GM18505 (cell line): ENCODE data around the gene PBX1.

ENCODE experiments used
- ATAC-seq: cut with Tn5 transposase; IDR thresholded peaks from one replicate; pipeline ENCODE4 v1.9.1; 2021; ENCODE audit not compliant: unreplicated experiment
- POLR2A ChIP-seq: IDR thresholded peaks from 4 replicates; pipeline ENCODE4 v1.6.1; 2011; ENCODE audit warnings: borderline replicate concordance; ENCODE audit not compliant: insufficient read depth, insufficient read length; ENCODE audit errors: extremely low read depth

The PBX1 gene

DNA sequence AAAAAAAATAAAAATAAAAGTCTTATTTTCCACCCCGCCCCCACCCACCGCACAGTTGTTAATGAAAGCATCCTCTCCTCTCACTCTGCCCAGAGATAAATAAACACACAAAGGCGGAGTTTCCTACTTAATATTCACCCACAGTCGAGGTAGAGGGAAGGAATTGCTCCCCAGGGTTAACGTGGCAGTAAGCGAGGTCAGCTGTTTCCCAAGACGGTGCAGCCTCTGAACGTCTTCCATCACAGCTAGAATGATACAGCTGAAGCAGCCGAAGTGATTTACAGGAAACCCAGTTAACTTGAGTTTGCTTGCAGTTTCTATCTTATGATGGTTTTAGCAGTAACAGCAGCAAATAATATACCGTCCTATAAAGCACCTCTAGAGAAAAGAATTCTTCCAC, 283.9 kb downstream of the PBX1 start:
- no peak for TF ChIP-seq POLR2A
- ATAC-seq, result no peak

GRCh38 chr1:164843743-164844500, 284.9 kb downstream of the PBX1 start:
- no peak for TF ChIP-seq POLR2A
- ATAC-seq, result no peak

GRCh38 chr1:164846731-164847691, 288.0 kb downstream of the PBX1 start:
- no peak for ATAC-seq
- no peak for TF ChIP-seq POLR2A

DNA sequence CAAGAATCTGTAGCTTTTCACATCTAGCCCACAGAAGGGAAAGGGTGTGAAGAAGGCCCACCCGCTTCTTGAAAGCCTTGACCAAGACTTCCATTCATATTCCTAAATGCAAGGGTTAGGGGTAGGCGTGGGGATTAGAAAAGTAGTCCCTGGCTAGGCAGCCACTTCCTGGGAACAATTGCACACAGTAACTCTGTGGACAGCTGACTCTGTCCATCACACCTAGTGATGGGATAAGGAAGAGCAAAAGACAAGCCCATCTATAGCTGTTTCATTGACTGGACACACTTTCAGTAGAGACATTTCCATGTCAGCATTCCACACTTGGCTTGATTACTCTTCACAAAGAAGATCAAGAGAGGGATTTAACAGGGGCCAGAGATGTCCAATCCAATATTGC, 294.2 kb downstream of the PBX1 start:
- no peak for TF ChIP-seq POLR2A
- no peak for ATAC-seq

DNA sequence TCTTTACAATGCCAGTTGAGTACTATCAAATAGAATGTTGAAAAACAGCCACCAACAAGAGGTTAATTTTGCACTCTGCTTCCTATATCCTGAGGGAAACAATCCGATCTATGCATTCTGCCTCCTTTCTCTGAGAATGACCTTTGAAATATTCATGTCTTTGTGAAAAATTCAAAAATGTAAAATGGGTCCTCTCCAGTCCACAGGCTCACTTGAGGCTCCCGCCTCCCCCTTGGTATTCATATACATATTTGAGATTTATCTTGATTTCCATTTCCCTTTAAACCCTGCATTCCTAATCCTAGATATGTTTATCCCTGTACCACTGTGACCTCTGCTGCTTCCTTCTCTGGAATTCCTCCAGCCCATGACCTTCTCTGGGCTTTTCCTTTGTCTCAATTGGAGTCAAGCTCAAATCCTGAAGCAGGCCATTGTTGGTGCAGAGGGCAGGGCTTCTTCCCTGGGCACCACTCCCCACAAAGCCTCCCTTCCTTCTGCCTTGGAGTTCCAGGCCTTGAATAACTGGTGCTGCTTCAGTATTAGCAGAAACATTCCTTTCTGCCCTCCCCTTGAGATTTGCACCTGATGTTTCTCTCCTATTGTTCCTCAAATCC, 296.8 kb downstream of the PBX1 start:
- ATAC-seq, result no peak
- TF ChIP-seq POLR2A, result no peak

- ATAC-seq, result no peak
- no peak for TF ChIP-seq POLR2A
Measured at GRCh38 chr1:164856381-164856780, 297.4 kb downstream of the PBX1 start.

DNA sequence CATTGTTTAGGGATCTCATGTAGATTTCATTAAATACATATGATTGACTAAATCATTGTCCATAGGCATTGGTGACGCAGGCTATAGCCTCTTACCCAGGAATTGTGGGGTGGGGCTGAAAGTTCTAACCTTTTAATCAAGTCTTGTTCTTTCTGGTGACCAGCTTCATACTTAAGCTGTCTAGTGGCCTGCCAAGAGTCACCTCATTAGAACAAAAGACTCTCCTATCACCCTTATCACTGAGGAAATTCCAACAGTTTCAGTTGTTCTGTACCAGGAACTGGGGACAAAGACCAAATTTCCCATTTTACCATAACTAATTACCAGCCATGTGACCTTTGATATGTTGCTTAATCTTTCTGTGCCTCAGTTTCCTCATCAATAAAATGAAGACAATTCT, 298.5 kb downstream of the PBX1 start:
- TF ChIP-seq POLR2A, result no peak
- no peak for ATAC-seq

DNA sequence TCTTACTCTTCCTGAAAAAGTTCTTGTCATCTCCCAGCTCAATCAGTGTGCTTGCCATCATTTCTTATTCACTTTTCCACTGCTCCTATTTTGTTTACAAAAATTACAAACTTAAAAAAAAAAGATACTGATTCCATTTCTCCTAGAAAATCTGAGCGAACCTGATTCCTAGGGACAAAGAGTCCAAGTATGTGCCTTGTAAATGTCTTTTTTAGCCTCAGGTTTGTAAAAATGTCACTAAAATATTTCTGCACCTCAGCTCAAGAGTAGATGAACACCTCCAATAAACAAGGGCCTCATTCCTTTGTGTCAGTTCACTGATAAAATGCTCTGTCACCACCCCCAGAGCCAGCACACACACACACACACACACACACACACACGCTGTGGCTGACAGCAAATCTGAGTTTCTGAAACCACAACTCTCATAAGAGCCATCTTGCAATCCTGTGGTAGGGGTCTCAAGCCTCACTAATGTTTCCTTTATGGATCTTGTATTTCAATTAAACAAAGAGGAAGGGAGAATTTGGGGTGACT, 299.2 kb downstream of the PBX1 start:
- no peak for ATAC-seq
- TF ChIP-seq POLR2A, result no peak

DNA sequence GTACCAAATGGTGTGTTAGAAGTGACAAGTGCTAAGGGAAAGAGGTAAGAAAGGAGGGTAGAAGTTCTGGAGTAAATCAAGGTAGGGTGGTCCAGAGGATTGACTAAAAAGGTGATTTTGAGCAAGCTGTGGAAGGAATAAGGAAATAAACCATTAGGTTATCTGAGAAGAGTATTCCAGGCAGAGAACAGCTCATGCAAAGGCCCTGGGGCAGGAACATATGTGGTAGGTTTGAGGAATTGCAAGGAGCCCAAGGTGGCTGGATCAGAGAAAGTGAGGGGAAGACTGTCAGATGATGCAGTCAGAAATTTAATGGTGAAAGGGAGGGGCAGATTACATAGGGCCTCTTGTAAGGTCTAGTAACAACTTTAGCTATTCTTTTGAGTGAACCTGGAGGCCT, 302.6 kb downstream of the PBX1 start:
- no peak for ATAC-seq
- no peak for TF ChIP-seq POLR2A

DNA sequence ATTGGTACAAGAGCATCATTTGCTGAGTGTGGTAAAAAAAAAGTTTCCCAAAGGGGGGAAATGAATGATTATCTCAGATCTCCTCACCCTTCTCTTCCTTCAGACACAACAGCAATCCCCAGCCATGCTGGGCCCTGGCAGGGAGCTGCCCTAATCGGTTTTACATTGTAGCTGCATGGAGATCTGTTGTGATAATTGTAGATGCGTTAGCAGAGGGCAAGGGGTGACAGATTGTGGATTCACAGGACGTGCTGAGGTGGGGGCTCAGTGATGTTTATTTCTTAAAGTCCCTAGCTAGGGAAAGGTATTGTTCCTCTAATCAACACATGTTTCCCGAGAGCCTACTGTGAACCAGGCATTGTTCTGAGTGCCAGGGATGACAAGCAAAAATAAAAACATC, 304.1 kb downstream of the PBX1 start:
- no peak for TF ChIP-seq POLR2A
- ATAC-seq, result no peak

DNA sequence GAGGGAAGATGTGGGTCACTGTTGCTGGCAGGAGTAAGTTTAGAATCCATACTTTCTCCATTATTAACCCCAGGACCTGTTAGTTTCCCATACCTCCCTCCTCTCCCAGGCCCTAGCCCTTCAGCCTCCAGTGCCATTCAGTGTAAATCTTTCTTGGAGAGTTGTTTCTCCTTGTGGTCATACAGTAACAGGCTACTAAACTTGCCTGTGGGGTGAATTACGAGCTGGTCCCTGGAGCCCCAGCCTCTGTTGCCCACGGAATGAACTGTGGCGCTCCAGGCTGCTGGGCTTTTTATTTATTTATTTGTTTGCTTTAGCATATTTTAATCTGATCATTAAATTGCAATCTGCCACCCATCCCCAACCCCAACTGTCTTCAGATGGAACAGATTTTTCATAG, 305.2 kb downstream of the PBX1 start:
- ATAC-seq, result no peak
- TF ChIP-seq POLR2A, result no peak

DNA sequence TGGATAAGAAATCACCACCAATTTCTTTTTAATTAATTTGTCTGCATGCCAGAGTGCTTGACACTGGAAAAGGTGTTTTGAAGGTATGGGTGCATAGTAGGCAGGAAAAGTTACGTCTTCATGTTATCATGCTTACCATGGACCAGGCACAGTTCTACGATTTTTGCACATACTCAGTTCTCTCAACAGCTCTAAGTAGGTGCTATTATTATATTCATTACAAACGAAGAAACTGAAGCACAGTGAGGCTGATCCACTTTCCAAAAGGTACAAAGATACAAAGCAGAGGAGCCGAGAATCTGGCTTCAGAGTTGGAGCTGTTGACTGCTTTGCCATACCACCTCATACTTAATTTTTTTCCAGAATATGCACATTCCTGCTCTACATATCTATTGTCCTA, 306.4 kb downstream of the PBX1 start:
- ATAC-seq, result no peak
- no peak for TF ChIP-seq POLR2A

DNA sequence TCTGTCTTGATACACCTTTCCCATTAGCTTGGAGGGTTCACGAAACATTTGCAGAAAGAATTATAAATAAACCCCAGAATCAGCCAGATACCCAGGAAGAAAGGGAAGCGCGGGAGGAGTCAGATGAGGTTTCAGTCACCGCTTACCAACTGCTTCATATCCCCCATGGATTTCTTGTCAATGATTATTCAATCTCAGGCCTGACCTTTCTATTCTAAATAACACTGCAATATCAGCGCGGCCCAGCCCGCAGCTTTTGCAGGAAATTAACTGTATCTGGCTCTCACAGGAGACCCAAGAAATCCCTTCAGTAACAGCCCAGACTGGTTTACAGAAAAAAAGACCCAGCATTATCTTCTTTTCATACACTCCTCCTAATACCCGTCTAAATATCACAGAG, 308.6 kb downstream of the PBX1 start:
- TF ChIP-seq POLR2A, result no peak
- no peak for ATAC-seq
